Neural progenitor cell (in vitro differentiated cells): ENCODE measurements around the gene SYCP1. TPM values are rescaled to one million over a fixed set of nuclear protein-coding genes. Genes with fewer than 3 reads are reported as not detected.

Experiments used
- DNase-seq: peaks from one replicate; pipeline ENCODE4 v3.0.0-alpha.2; 2016; ENCODE audit warnings: low spot score
- H2AFZ ChIP-seq: fragments of 200-600 bp; sonication (generic); replicated peaks from 2 replicates; pipeline ENCODE4 v1.6.1; 2016; ENCODE audit warnings: antibody characterized with exemption
- H3F3A ChIP-seq: fragments of 200-600 bp; sonication (generic); 2 replicates; pipeline ENCODE4 v1.6.1; 2016; ENCODE audit warnings: antibody characterized with exemption, low read depth
- H3K27ac ChIP-seq: fragments of 200-600 bp; sonication (generic); 2 replicates; pipeline ENCODE4 v1.5.1; 2016; ENCODE audit warnings: mild to moderate bottlenecking
- H3K27me3 ChIP-seq: fragments of 200-600 bp; sonication (generic); 2 replicates; pipeline ENCODE4 v1.6.1; 2016; ENCODE audit warnings: mild to moderate bottlenecking, moderate library complexity
- H3K36me3 ChIP-seq: fragments of 200-600 bp; sonication (generic); 2 replicates; pipeline ENCODE4 v1.5.1; 2016
- H3K4me1 ChIP-seq: fragments of 200-600 bp; sonication (generic); 2 replicates; pipeline ENCODE4 v1.6.1; 2016; ENCODE audit warnings: mixed run types
- H3K4me2 ChIP-seq: fragments of 200-600 bp; sonication (generic); 2 replicates; pipeline ENCODE4 v1.6.1; 2016
- H3K4me3 ChIP-seq: fragments of 200-600 bp; sonication (generic); 2 replicates; pipeline ENCODE4 v1.5.1; 2016
- H3K79me2 ChIP-seq: fragments of 200-600 bp; sonication (generic); 2 replicates; pipeline ENCODE4 v1.6.1; 2016; ENCODE audit warnings: low read depth
- H3K9ac ChIP-seq: fragments of 200-600 bp; sonication (generic); 2 replicates; pipeline ENCODE4 v1.6.1; 2016
- H3K9me3 ChIP-seq: fragments of 200-600 bp; sonication (generic); 2 replicates; pipeline ENCODE4 v1.5.1; 2016; ENCODE audit warnings: low read depth
- H4K20me1 ChIP-seq: fragments of 200-600 bp; sonication (generic); 2 replicates; pipeline ENCODE4 v1.6.1; 2016; ENCODE audit warnings: low read depth
- H3K27ac Mint-ChIP-seq: 3 replicates; pipeline ENCODE4 v1.8.0; 2021; ENCODE audit warnings: mixed read lengths
- H3K27me3 Mint-ChIP-seq: 2 replicates; pipeline ENCODE4 v1.8.0; 2022; ENCODE audit warnings: low read depth, mild to moderate bottlenecking, inconsistent platforms, moderate library complexity, mixed read lengths; ENCODE audit not compliant: insufficient read depth
- H3K36me3 Mint-ChIP-seq: 3 replicates; pipeline ENCODE4 v1.8.0; 2021; ENCODE audit warnings: mixed read lengths
- H3K4me1 Mint-ChIP-seq: 3 replicates; pipeline ENCODE4 v1.8.0; 2021; ENCODE audit warnings: mixed read lengths
- H3K4me3 Mint-ChIP-seq: 3 replicates; pipeline ENCODE4 v1.8.0; 2021; ENCODE audit warnings: mild to moderate bottlenecking, moderate library complexity, mixed read lengths
- H3K9me3 Mint-ChIP-seq: 3 replicates; pipeline ENCODE4 v1.8.0; 2020; ENCODE audit warnings: mixed read lengths
- CTCF ChIP-seq: fragments of 200-600 bp; sonication (generic); IDR thresholded peaks from 2 replicates; pipeline ENCODE4 v1.5.1; 2017; ENCODE audit warnings: antibody characterized with exemption, mild to moderate bottlenecking
- EZH2 ChIP-seq: fragments of 200-600 bp; sonication (generic); IDR thresholded peaks from 2 replicates; pipeline ENCODE4 v1.6.1; 2017; ENCODE audit warnings: antibody characterized with exemption, mild to moderate bottlenecking, moderate library complexity
- EZH2phosphoT487 ChIP-seq: fragments of 200-600 bp; sonication (generic); IDR thresholded peaks from 2 replicates; pipeline ENCODE4 v1.6.1; 2017; ENCODE audit warnings: antibody characterized with exemption
- total RNA-seq: library from RNA; depleted of rRNA; stranded (reverse); fragments of >200 nt; gene quantifications from 2 replicates; pipeline ENCODE4 v1.2.3, GENCODE V29; 2015; ENCODE audit warnings: low replicate concordance

SYCP1 gene
- total RNA-seq, 1 donor from 2014 or later = 0.11 TPM

- Mint-ChIP-seq H3K4me3 (no peak overlapping the region), H3K27ac (no peak overlapping the region), H3K36me3 (no peaks in the 10 kb centered on the region), H3K4me1 (no peaks in the 10 kb centered on the region), H3K9me3 (peaks cover 5% of the 10 kb centered on the region), H3K27me3 (no peaks in the 10 kb centered on the region)
- Histone ChIP-seq H3K9me3 (no peaks in the 10 kb centered on the region), H2AFZ (no peak overlapping the region), H3K4me3 (no peak overlapping the region), H3K9ac (no peak overlapping the region), H3F3A (no peaks in the 10 kb centered on the region), H3K79me2 (no peaks in the 10 kb centered on the region), H4K20me1 (no peaks in the 10 kb centered on the region), H3K4me2 (no peak overlapping the region), H3K4me1 (no peaks in the 10 kb centered on the region), H3K27me3 (no peaks in the 10 kb centered on the region), H3K27ac (no peak overlapping the region), H3K36me3 (no peaks in the 10 kb centered on the region)
- no peak for DNase-seq
- TF ChIP-seq EZH2phosphoT487 (no peak), CTCF (no peak), EZH2 (no peak)
These were observed 71.9 kb downstream of the SYCP1 start for GRCh38 chr1:114926607-114927006.

GRCh38 chr1:114927401-114927800 is 72.7 kb downstream of the SYCP1 start:
- H3K9ac ChIP-seq = no peak overlapping the region
- no peaks in the 10 kb centered on the region for H3K27me3 Mint-ChIP-seq
- no peaks in the 10 kb centered on the region for H3F3A ChIP-seq
- H3K36me3 Mint-ChIP-seq = no peaks in the 10 kb centered on the region
- no peaks in the 10 kb centered on the region for H3K4me1 Mint-ChIP-seq
- DNase-seq = no peak
- H3K4me2 ChIP-seq = no peak overlapping the region
- no peaks in the 10 kb centered on the region for H3K9me3 ChIP-seq
- H3K79me2 ChIP-seq = no peaks in the 10 kb centered on the region
- no peaks in the 10 kb centered on the region for H3K4me1 ChIP-seq
- no peak for TF ChIP-seq CTCF
- no peak for TF ChIP-seq EZH2
- TF ChIP-seq EZH2phosphoT487 = no peak
- no peak overlapping the region for H2AFZ ChIP-seq
- no peak overlapping the region for H3K27ac ChIP-seq
- no peak overlapping the region for H3K4me3 ChIP-seq
- no peak overlapping the region for H3K4me3 Mint-ChIP-seq
- H3K9me3 Mint-ChIP-seq = peaks cover 12% of the 10 kb centered on the region
- H3K27me3 ChIP-seq = no peaks in the 10 kb centered on the region
- H4K20me1 ChIP-seq = no peaks in the 10 kb centered on the region
- H3K36me3 ChIP-seq = no peaks in the 10 kb centered on the region
- no peak overlapping the region for H3K27ac Mint-ChIP-seq

- Histone ChIP-seq H3K4me1 (no peaks in the 10 kb centered on the region), H3K36me3 (no peaks in the 10 kb centered on the region), H3K79me2 (no peaks in the 10 kb centered on the region), H3K9me3 (no peaks in the 10 kb centered on the region), H3F3A (no peaks in the 10 kb centered on the region), H3K4me3 (no peak overlapping the region), H4K20me1 (no peaks in the 10 kb centered on the region), H3K4me2 (no peak overlapping the region), H3K9ac (no peak overlapping the region), H3K27me3 (no peaks in the 10 kb centered on the region), H3K27ac (no peak overlapping the region), H2AFZ (peak overlapping the region; percentile 14)
- peak; percentile 65 for DNase-seq
- Mint-ChIP-seq H3K4me1 (no peaks in the 10 kb centered on the region), H3K36me3 (no peaks in the 10 kb centered on the region), H3K27me3 (no peaks in the 10 kb centered on the region), H3K9me3 (peaks cover under 1% of the 10 kb centered on the region), H3K4me3 (peak overlapping the region; percentile 7), H3K27ac (no peak overlapping the region)
- TF ChIP-seq CTCF = peak; percentile 67
- TF ChIP-seq EZH2phosphoT487 = no peak
These were observed 101.9 kb downstream of the SYCP1 start for GRCh38 chr1:114956570-114956969.

GRCh38 chr1:114959423-114959822 is 104.8 kb downstream of the SYCP1 start:
- Mint-ChIP-seq H3K27me3 (no peaks in the 10 kb centered on the region), H3K36me3 (no peaks in the 10 kb centered on the region)

More at GRCh38 chr1:114959423-114959822, 104.8 kb downstream of the SYCP1 start:
- TF ChIP-seq EZH2phosphoT487 = no peak
- no peak for TF ChIP-seq CTCF
- TF ChIP-seq EZH2 = no peak
- Histone ChIP-seq H3K9ac (no peak overlapping the region), H3K27ac (no peak overlapping the region), H3K4me1 (no peaks in the 10 kb centered on the region), H3K27me3 (no peaks in the 10 kb centered on the region), H3K79me2 (no peaks in the 10 kb centered on the region), H3K9me3 (no peaks in the 10 kb centered on the region), H3K36me3 (no peaks in the 10 kb centered on the region), H3K4me3 (no peak overlapping the region), H3F3A (no peaks in the 10 kb centered on the region), H4K20me1 (no peaks in the 10 kb centered on the region), H2AFZ (no peak overlapping the region), H3K4me2 (no peak overlapping the region)
- Mint-ChIP-seq H3K27ac (no peak overlapping the region), H3K9me3 (peaks cover 3% of the 10 kb centered on the region), H3K4me3 (no peak overlapping the region), H3K4me1 (no peaks in the 10 kb centered on the region)
- no peak for DNase-seq
